Kidney (tissue), 14 donors: ENCODE measurements around the gene TBCE. TPM values are rescaled to one million over a fixed set of nuclear protein-coding genes. Genes with fewer than 3 reads are reported as not detected.

Experiments
- DNase-seq, 5 donors: peaks; one replicate each; pipeline ENCODE4 v3.0.0-alpha.2; 2013 to 2020
- FAIRE-seq: peaks from 2 replicates; lab custom pipeline; 2012; peaks lifted over from hg19 to GRCh38; lab: Jason Lieb, UNC
- H3K27ac ChIP-seq, 2 donors: one replicate each; pipeline ENCODE4 v1.7.0; 2013; ENCODE audit warnings: low read depth in 2 of 2, low read length in 2 of 2, inconsistent platforms in 1 of 2
- H3K27me3 ChIP-seq: one replicate; pipeline ENCODE4 v1.7.1; 2013; ENCODE audit warnings: low read length, inconsistent platforms; ENCODE audit not compliant: control insufficient read depth, insufficient read depth
- H3K36me3 ChIP-seq, 3 donors: one replicate each; pipeline versions ENCODE4 v1.7.0 to v1.7.1; 2013; ENCODE audit warnings: low read length in 3 of 3, control low read depth in 1 of 3, inconsistent platforms in 1 of 3; ENCODE audit not compliant: insufficient read depth in 3 of 3, control insufficient read depth in 2 of 3
- H3K4me1 ChIP-seq, 3 donors: one replicate each; pipeline versions ENCODE4 v1.7.0 to v1.7.1; 2013; ENCODE audit warnings: low read length in 3 of 3, inconsistent platforms in 1 of 3, low read depth in 1 of 3; ENCODE audit not compliant: control insufficient read depth in 2 of 3, insufficient read depth in 2 of 3
- H3K4me3 ChIP-seq, 3 donors: one replicate each; pipeline versions ENCODE4 v1.7.0 to v1.8.1; 2013; ENCODE audit warnings: low read length in 3 of 3, control low read depth in 1 of 3, inconsistent platforms in 1 of 3
- H3K9ac ChIP-seq, 3 donors: one replicate each; pipeline versions ENCODE4 v1.7.0 to v1.7.1; 2013; ENCODE audit warnings: low read length in 3 of 3, control low read depth in 1 of 3, inconsistent platforms in 1 of 3
- H3K9me3 ChIP-seq, 3 donors: one replicate each; pipeline versions ENCODE4 v1.7.0 to v1.7.1; 2013; ENCODE audit warnings: low read length in 3 of 3, control low read depth in 1 of 3, inconsistent platforms in 1 of 3; ENCODE audit not compliant: control insufficient read depth in 2 of 3, insufficient read depth in 1 of 3
- intact Hi-C: fragments of 100-400 bp; cut with DNase I; formaldehyde crosslinking; loops from one replicate; pipeline ENCODE4 v1.11.1; 2022
- polyA plus RNA-seq: library from polyadenylated mRNA; stranded (reverse); fragments of 350-450 nt; fragmentation: Illumina TruSeq; extraction: RNeasy Lipid Tissue Mini Kit (QIAGEN cat#74804); gene quantifications from one replicate; pipeline ENCODE4 v1.2.3, GENCODE V29; 2014; ENCODE audit warnings: low read depth, low replicate concordance; ENCODE audit not compliant: insufficient read depth
- total RNA-seq: library from RNA; stranded (reverse); fragmentation: NEBNext Ultra II Directional; extraction: Animal tissue kit (Norgen Biotek cat#: 25700); gene quantifications from one replicate; pipeline ENCODE4 v1.2.1, GENCODE V29; 2021
- TF ChIP-seq, protein P1 (sequence below): IDR thresholded peaks from 3 replicates; pipeline ENCODE4 v1.5.1; 2012; ENCODE audit warnings: mild to moderate bottlenecking, moderate library complexity, borderline replicate concordance; ENCODE audit not compliant: insufficient read depth; ENCODE audit errors: extremely low read depth
- donor health status: control.
- donor health status: control.
- donor health status: control.
- donor health status: control.
- donor health status: control.
- donor health status: DM: yes; HTN: yes; CAD: no.
- donor health status: Normal renal cell carcinoma (clear cell type).

Gene TBCE
- total and polyA plus RNA-seq, 2 donors from 2014 or later: 15.1 to 22.6 TPM

DNA sequence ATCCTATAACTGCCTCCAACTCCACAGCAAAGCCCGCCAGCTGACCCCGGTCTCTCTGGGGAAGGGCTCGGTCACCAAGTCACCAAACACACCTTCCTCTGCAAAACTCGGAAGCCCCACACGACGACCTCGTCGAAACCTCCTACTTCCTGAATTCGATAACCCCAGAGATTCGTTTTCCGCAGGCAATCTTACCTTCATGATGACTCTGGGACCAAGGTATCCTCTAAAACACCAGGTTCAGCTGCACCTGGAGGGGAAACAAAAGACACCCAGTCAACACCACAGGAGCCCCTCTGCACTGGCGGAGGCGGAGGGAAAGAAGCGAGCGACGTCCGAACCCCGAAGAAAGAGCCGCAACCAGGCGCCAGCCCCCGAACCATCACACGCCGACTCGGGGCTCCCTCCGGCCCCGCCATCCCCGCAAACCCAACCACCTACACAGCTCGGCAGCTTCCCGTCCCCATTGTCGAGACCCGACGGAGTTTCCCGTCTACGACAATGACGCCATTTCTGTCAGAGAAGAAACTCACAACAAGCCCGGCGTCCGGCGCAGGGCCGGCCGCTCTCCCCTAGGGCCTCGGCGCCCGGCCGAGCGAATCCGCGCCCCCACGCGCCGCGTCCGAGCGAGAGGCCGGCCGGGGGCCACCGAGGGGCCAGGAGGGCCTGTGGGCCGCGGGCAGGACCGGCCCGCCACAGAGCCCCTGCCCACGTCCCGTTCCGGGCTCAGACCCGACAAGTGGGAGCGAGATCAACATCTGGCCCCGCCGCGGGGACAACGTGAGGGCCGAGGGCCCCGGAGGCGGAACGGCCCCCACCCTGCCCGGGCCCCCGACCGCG is 40.3 kb upstream of the TBCE start:
- Histone ChIP-seq H3K36me3 (no peaks in the 10 kb centered on the region), H3K27me3 (no peaks in the 10 kb centered on the region), H3K4me3 (peak overlapping the region; percentile 81 to 94 (median 81)), H3K27ac (peak overlapping the region; percentile 93 to 94), H3K4me1 (peaks cover 2 to 35% (median 4%) of the 10 kb centered on the region in 3 donors), H3K9ac (peak overlapping the region; percentile 41 to 85 (median 61)), H3K9me3 (no peaks in the 10 kb centered on the region)
- DNase-seq (peak; percentile 37 to 88 (median 70)), FAIRE-seq (no peak)
- intact Hi-C loops: no loop called here
- TF ChIP-seq, protein P1, sequence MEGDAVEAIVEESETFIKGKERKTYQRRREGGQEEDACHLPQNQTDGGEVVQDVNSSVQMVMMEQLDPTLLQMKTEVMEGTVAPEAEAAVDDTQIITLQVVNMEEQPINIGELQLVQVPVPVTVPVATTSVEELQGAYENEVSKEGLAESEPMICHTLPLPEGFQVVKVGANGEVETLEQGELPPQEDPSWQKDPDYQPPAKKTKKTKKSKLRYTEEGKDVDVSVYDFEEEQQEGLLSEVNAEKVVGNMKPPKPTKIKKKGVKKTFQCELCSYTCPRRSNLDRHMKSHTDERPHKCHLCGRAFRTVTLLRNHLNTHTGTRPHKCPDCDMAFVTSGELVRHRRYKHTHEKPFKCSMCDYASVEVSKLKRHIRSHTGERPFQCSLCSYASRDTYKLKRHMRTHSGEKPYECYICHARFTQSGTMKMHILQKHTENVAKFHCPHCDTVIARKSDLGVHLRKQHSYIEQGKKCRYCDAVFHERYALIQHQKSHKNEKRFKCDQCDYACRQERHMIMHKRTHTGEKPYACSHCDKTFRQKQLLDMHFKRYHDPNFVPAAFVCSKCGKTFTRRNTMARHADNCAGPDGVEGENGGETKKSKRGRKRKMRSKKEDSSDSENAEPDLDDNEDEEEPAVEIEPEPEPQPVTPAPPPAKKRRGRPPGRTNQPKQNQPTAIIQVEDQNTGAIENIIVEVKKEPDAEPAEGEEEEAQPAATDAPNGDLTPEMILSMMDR: no peak

DNA sequence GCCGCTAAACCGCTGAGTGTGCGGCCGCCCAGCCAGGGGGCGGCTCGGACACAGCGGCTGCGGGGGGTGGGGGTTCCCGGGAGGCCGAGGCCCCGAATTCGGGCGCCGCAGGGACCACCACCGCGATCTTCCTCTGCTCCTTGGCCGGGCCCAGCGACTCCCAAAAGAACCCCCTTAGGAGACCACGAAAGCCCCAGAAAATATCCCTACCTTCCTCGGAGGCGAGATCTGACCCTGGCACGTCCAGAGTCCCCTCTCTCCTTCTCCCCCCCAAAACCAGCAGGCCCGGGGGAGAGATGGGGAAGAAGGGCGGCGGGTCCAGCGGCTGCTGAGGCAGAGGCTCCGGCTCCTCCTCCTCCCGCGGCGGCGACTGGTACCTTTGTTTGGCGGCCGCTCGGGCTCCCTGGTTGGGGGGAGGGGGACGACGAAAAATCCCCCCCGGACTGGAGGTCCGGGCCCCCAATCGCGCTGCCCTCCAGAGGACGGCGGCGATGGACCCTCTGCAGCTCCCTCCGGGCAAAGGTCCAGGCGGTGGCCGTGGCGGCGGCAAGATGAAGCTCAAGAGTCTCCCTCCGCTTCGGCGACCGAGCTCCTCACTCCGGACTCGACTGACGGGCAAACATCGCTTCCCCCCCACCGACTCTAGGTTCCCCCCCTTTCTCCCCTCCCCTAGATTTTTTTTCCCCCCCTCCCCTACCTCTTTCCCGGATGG is 39.5 kb upstream of the TBCE start, which contains the start of gene ARID4B:
ARID4B (minus strand) TSS at position 621 of the 712 bp plus-strand sequence. CDS start 1,260 bp downstream, outside the sequence.
- TF ChIP-seq, protein P1: no peak
- Histone ChIP-seq H3K4me3 (peak within 1 kb of the TSS; percentile 98 to 99 (median 99)), H3K36me3 (no peaks in the 10 kb centered on the region), H3K27ac (peak within 1 kb of the TSS; percentile 93 to 98), H3K9me3 (no peaks in the 10 kb centered on the region), H3K9ac (peak within 1 kb of the TSS; percentile 85 to 96 (median 85)), H3K4me1 (peaks cover 2 to 36% (median 6%) of the 10 kb centered on the region in 3 donors), H3K27me3 (no peaks in the 10 kb centered on the region)
- FAIRE-seq (no peak), DNase-seq (peak in 2 of 5 donors; percentile 75 to 96)
- intact Hi-C loops: no loop called here

- intact Hi-C loops: no loop called here
- Histone ChIP-seq H3K36me3 (no peaks in the 10 kb centered on the region), H3K9me3 (no peaks in the 10 kb centered on the region), H3K27me3 (no peaks in the 10 kb centered on the region), H3K27ac (peak within 1 kb of the TSS; percentile 93 to 98), H3K9ac (peak within 1 kb of the TSS; percentile 85 to 96 (median 85)), H3K4me1 (peaks cover 2 to 36% (median 6%) of the 10 kb centered on the region in 3 donors), H3K4me3 (peak within 1 kb of the TSS; percentile 98 to 99 (median 99))
- FAIRE-seq (peak; percentile 82), DNase-seq (peak; percentile 99 to 100 (median 99))
- TF ChIP-seq, protein P1: no peak
Measured at GRCh38 chr1:235328271-235329138, 38.7 kb upstream of the TBCE start, which contains the start of gene GGPS1. GGPS1 (plus strand) TSS chr1:235328570; CDS start chr1:235335265, 6,695 bp downstream.
